Lower lobe of right lung (tissue), 2 donors: ENCODE measurements around the gene CRISP2. TPM values are rescaled to one million over a fixed set of nuclear protein-coding genes. Genes with fewer than 3 reads are reported as not detected.

Experiments used
- ATAC-seq, 2 donors: fragments of 200-7000 bp; cut with Tn5 transposase; one replicate each; pipeline ENCODE4 v1.9.1; 2020 to 2022; ENCODE audit warnings: mild to moderate bottlenecking in 2 of 2, moderate library complexity in 2 of 2
- DNase-seq: peaks from one replicate; pipeline ENCODE4 v3.0.0-alpha.2; 2020
- H3K27ac ChIP-seq: fragments of 200-600 bp; one replicate; pipeline ENCODE4 v1.8.0; 2022
- H3K27me3 ChIP-seq: fragments of 200-600 bp; one replicate; pipeline ENCODE4 v1.8.0; 2022; ENCODE audit warnings: low read depth
- H3K36me3 ChIP-seq: fragments of 200-600 bp; one replicate; pipeline ENCODE4 v1.8.0; 2022; ENCODE audit warnings: mild to moderate bottlenecking
- H3K4me1 ChIP-seq: fragments of 200-600 bp; one replicate; pipeline ENCODE4 v1.8.0; 2022
- H3K4me3 ChIP-seq: fragments of 200-600 bp; one replicate; pipeline ENCODE4 v1.8.0; 2022; ENCODE audit warnings: mild to moderate bottlenecking
- H3K9me3 ChIP-seq: fragments of 200-600 bp; one replicate; pipeline ENCODE4 v1.8.0; 2022
- intact Hi-C: fragments of 100-400 bp; cut with DNase I; formaldehyde crosslinking; loops from one replicate; pipeline ENCODE4 v1.11.0; 2022
- long read RNA-seq: library from polyadenylated mRNA; unstranded; transcript quantifications from one replicate; pipeline ENCODE4 v2.0.0, GENCODE V29; 2021
- total RNA-seq: library from RNA; stranded (reverse); fragmentation: NEBNext Ultra II Directional; extraction: Animal tissue kit (Norgen Biotek cat#: 25700); gene quantifications from one replicate; pipeline ENCODE4 v1.2.1, GENCODE V29; 2021
- TF ChIP-seq, protein P1 (sequence below): fragments of 200-600 bp; IDR thresholded peaks from one replicate; pipeline ENCODE4 v1.8.0; 2022; ENCODE audit warnings: antibody characterized with exemption, mild to moderate bottlenecking
- donor health status: DM: no; HTN: yes; CAD: no; lungs with severe emphysema.

Gene CRISP2, protein sequence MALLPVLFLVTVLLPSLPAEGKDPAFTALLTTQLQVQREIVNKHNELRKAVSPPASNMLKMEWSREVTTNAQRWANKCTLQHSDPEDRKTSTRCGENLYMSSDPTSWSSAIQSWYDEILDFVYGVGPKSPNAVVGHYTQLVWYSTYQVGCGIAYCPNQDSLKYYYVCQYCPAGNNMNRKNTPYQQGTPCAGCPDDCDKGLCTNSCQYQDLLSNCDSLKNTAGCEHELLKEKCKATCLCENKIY
- 0.83 TPM for total RNA-seq
- long read RNA-seq, partial matches to known transcripts: 0 of 2 reads
- long read RNA-seq, other reads (novel, unspliced or antisense): 1 of 2 reads

DNA sequence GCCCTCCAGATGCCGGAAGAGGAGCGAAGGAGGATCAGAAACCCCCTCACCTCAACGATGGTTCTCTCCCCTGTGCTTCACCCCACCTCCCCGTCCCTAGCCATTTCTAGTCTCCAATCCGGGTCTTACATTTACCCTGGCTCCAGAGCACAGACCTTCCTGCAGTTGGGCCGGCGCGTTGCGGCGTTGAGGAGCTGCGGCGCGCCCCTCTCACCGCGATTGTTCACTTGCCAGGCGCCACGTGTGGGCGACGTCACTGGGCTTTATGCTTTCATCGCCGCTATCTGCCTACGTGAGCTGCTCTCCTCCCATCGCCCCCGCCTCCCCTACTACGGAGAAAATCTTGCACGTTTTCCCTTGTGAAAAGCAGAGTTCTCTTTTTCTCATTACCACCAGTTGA lies at the start of gene CRISP2:
TSS of gene CRISP2 (minus strand) at position 198 of the 400 bp plus-strand sequence. CDS start 4,347 bp downstream, outside the sequence.
- no peaks in the 10 kb centered on the region for H3K4me1 ChIP-seq
- TF ChIP-seq, protein P1, sequence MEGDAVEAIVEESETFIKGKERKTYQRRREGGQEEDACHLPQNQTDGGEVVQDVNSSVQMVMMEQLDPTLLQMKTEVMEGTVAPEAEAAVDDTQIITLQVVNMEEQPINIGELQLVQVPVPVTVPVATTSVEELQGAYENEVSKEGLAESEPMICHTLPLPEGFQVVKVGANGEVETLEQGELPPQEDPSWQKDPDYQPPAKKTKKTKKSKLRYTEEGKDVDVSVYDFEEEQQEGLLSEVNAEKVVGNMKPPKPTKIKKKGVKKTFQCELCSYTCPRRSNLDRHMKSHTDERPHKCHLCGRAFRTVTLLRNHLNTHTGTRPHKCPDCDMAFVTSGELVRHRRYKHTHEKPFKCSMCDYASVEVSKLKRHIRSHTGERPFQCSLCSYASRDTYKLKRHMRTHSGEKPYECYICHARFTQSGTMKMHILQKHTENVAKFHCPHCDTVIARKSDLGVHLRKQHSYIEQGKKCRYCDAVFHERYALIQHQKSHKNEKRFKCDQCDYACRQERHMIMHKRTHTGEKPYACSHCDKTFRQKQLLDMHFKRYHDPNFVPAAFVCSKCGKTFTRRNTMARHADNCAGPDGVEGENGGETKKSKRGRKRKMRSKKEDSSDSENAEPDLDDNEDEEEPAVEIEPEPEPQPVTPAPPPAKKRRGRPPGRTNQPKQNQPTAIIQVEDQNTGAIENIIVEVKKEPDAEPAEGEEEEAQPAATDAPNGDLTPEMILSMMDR: no peak
- H3K9me3 ChIP-seq: no peaks in the 10 kb centered on the region
- peak; percentile 40 for DNase-seq
- H3K4me3 ChIP-seq: no peak within 1 kb of the TSS
- intact Hi-C loops: no loop called here
- H3K27ac ChIP-seq: no peak within 1 kb of the TSS
- no peaks in the 10 kb centered on the region for H3K27me3 ChIP-seq
- H3K36me3 ChIP-seq: no peaks in the 10 kb centered on the region
- ATAC-seq: peak in 1 of 2 donors; percentile 32

DNA sequence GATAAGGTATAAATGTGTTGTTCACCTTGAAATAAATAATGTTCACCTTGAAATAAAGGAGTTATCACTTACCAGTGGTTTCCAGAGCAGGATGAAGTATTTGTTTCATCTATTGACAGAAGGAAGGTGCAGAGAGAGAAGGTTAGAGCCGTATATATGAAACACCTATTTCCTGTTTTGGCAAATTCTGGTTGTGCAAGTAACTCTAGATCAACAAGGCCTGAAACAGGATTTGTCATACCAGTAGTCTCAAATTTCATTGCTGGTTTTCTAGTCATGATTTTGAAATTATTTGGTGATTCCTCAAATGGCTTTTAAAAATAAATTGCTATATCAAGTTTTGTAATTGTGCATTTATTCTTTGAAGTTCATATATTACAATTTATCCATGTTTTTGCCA lies 30.9 kb upstream of the CRISP2 start, which contains the start of gene CRISP3:
TSS of gene CRISP3 (minus strand) at position 130 of the 400 bp plus-strand sequence. CDS start at position 109, 21 bp downstream.
- Histone ChIP-seq H3K36me3 (no peaks in the 10 kb centered on the region), H3K27me3 (no peaks in the 10 kb centered on the region), H3K27ac (no peak within 1 kb of the TSS), H3K4me3 (no peak within 1 kb of the TSS), H3K9me3 (no peaks in the 10 kb centered on the region), H3K4me1 (no peaks in the 10 kb centered on the region)
- TF ChIP-seq, protein P1: no peak
- DNase-seq (no peak), ATAC-seq (no peak)
- intact Hi-C loops: no loop called here

DNA sequence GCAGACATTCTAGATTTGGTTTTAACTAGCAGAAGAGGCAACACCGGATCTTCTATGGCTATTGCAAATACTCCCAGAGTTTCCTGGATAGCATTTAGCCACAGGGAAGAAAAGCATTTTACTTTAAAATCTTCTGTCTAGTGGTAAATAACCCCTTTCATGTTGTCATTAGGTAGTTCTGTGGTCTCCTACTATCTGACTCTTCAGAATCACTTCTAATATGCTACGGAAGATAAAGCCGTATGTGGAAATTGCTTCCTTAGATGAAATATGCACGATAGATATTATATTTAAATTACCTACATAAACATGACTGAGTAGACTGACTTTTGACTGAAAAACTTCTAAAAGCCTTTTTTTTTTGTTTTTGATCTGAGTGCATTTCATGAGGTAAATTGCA lies 30.1 kb upstream of the CRISP2 start:
- TF ChIP-seq, protein P1: no peak
- intact Hi-C loops: no loop called here
- Histone ChIP-seq H3K4me3 (no peak overlapping the region), H3K4me1 (no peaks in the 10 kb centered on the region), H3K36me3 (no peaks in the 10 kb centered on the region), H3K27ac (no peak overlapping the region), H3K9me3 (no peaks in the 10 kb centered on the region), H3K27me3 (no peaks in the 10 kb centered on the region)
- ATAC-seq (no peak), DNase-seq (no peak)

GRCh38 chr6:49739423-49739822 lies 26.1 kb upstream of the CRISP2 start:
- intact Hi-C loops: no loop called here
- Histone ChIP-seq H3K9me3 (no peaks in the 10 kb centered on the region), H3K36me3 (no peaks in the 10 kb centered on the region), H3K4me3 (no peak overlapping the region), H3K27ac (no peak overlapping the region), H3K27me3 (no peaks in the 10 kb centered on the region), H3K4me1 (no peaks in the 10 kb centered on the region)
- DNase-seq (no peak), ATAC-seq (no peak)
- TF ChIP-seq, protein P1: no peak

DNA sequence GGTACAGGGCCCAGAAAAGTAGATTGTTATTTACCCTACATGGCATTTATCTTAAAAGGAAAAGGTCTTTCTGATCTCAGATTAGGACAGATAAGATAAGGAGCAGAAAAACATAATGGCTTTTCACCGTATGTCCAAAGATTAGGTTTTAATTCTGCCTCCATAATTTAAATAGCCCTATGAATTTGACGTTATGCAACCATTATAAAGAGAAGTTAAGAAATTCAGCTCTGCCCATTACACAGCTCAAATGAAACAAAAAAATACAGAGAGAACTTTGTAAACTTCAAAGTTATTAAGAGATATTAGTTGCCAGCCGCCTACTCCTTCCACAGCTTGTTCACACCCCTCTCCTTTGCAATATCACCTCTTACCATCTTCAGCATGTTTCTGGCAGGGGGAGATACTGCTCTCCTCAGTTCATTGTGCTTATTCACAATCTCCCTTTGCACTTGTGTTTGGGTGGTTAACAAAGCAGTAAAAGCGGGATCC lies 22.7 kb upstream of the CRISP2 start:
- no peak for DNase-seq

More for the DNA sequence above, 22.7 kb upstream of the CRISP2 start:
- ATAC-seq: no peak
- H3K27ac ChIP-seq: no peak overlapping the region
- no peaks in the 10 kb centered on the region for H3K27me3 ChIP-seq
- H3K4me3 ChIP-seq: no peak overlapping the region
- no peaks in the 10 kb centered on the region for H3K9me3 ChIP-seq
- no peaks in the 10 kb centered on the region for H3K4me1 ChIP-seq
- intact Hi-C loops: no loop called here
- H3K36me3 ChIP-seq: no peaks in the 10 kb centered on the region
- TF ChIP-seq, protein P1: no peak
